Mesothelial cell of epicardium (in vitro differentiated cells): ENCODE data around the gene METTL4. TPM values are rescaled to one million over a fixed set of nuclear protein-coding genes. Genes with fewer than 3 reads are reported as not detected.
"Not testable (repeated sequence)": the region's sequence is repeated elsewhere in the genome, so short reads cannot be mapped to it uniquely, and the experiment has no call there.

Source experiments
- DNase-seq, 2 experiments: peaks; one replicate each; pipeline ENCODE4 v3.0.0; 2021; ENCODE audit warnings: low spot score in 2 of 2; ENCODE audit not compliant: unreplicated experiment in 2 of 2
- H3K27ac Mint-ChIP-seq: 2 replicates; pipeline ENCODE4 v1.8.0; 2021; ENCODE audit warnings: mixed read lengths
- H3K27me3 Mint-ChIP-seq: 2 replicates; pipeline ENCODE4 v1.8.0; 2021; ENCODE audit warnings: low read depth, mixed read lengths
- H3K36me3 Mint-ChIP-seq: 2 replicates; pipeline ENCODE4 v1.8.0; 2021; ENCODE audit warnings: mixed read lengths
- H3K4me1 Mint-ChIP-seq: 2 replicates; pipeline ENCODE4 v1.8.0; 2021; ENCODE audit warnings: mixed read lengths
- H3K4me3 Mint-ChIP-seq: 2 replicates; pipeline ENCODE4 v1.8.0; 2021; ENCODE audit warnings: mild to moderate bottlenecking, moderate library complexity, mixed read lengths
- H3K9me3 Mint-ChIP-seq: 2 replicates; pipeline ENCODE4 v1.8.0; 2021; ENCODE audit warnings: mixed read lengths
- CTCF ChIP-seq: fragments of 200-600 bp; sonication (generic); IDR thresholded peaks from one replicate; pipeline ENCODE4 v1.5.0; 2021; ENCODE audit warnings: antibody characterized with exemption; ENCODE audit not compliant: unreplicated experiment
- total RNA-seq: library from RNA; stranded (reverse); gene quantifications from 3 replicates; pipeline ENCODE4 v1.2.1, GENCODE V29; 2021

Gene METTL4
- total RNA-seq, 1 donor from 2014 or later: 10.7 TPM

DNA sequence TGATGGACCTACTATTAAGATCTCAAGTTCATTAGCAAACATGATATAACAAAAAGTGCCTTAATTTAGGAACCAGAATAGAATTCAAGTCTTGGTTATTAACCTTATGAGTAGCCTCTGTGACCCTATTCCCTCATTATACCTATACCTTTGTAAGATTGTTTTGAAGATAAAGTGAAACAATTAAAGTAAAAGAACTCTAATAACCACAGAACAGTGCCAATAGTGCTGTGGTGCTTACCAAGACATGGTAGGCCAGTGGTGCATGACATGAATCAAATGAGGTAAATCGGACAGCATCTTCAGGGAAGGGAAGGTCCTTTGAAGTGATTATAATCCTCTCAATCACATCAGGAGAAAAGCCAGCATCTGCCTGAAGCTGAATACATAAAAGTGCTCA lies 36.4 kb downstream of the METTL4 start:
- no peak overlapping the region for H3K4me3 Mint-ChIP-seq
- H3K27me3 Mint-ChIP-seq: no peaks in the 10 kb centered on the region
- H3K36me3 Mint-ChIP-seq: peaks cover 39% of the 10 kb centered on the region
- no peak overlapping the region for H3K27ac Mint-ChIP-seq
- no peak for DNase-seq
- H3K9me3 Mint-ChIP-seq: peaks cover 28% of the 10 kb centered on the region
- no peak for TF ChIP-seq CTCF
- H3K4me1 Mint-ChIP-seq: peaks cover 27% of the 10 kb centered on the region

- no peak for TF ChIP-seq CTCF
- Mint-ChIP-seq H3K9me3 (peaks cover 28% of the 10 kb centered on the region), H3K4me1 (peaks cover 24% of the 10 kb centered on the region), H3K27me3 (no peaks in the 10 kb centered on the region), H3K36me3 (peaks cover 39% of the 10 kb centered on the region), H3K4me3 (no peak overlapping the region), H3K27ac (no peak overlapping the region)
- no peak for DNase-seq
Observed at GRCh38 chr18:2532797-2533196, 38.5 kb downstream of the METTL4 start.

DNA sequence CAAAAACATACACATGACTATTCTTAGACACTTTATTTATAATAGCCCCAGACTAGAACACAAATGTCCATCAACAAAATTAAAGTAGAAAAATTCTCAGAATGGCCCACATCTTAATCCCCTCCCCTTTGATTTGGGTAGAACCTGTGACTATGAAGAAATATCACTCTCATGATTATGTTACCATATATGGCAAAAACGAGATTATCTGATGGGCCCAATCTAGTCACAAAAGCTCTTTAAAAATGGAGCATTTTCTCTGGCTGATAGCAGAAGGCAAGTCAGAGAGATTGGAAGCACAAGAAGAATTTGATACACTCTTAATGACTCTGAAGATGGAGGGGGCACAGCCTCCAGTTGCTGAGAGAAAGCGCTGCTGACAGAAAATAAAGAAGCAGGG lies 39.6 kb downstream of the METTL4 start:
- no peak for TF ChIP-seq CTCF
- H3K9me3 Mint-ChIP-seq: peaks cover 28% of the 10 kb centered on the region
- no peak overlapping the region for H3K4me3 Mint-ChIP-seq
- H3K27ac Mint-ChIP-seq: no peak overlapping the region
- H3K4me1 Mint-ChIP-seq: peaks cover 15% of the 10 kb centered on the region
- no peaks in the 10 kb centered on the region for H3K27me3 Mint-ChIP-seq
- no peak for DNase-seq
- peaks cover 39% of the 10 kb centered on the region for H3K36me3 Mint-ChIP-seq

GRCh38 chr18:2529154-2529553 lies 42.2 kb downstream of the METTL4 start:
- peak overlapping the region; percentile 5 for H3K27ac Mint-ChIP-seq
- H3K27me3 Mint-ChIP-seq: no peaks in the 10 kb centered on the region
- no peak for TF ChIP-seq CTCF
- H3K4me3 Mint-ChIP-seq: no peak overlapping the region
- peaks cover 21% of the 10 kb centered on the region for H3K36me3 Mint-ChIP-seq
- peaks cover 8% of the 10 kb centered on the region for H3K4me1 Mint-ChIP-seq
- peaks cover 12% of the 10 kb centered on the region for H3K9me3 Mint-ChIP-seq
- peak in 1 of 2 experiments; percentile 30 for DNase-seq

GRCh38 chr18:2526329-2526728 lies 45.0 kb downstream of the METTL4 start:
- TF ChIP-seq CTCF: no peak
- no peaks in the 10 kb centered on the region for H3K27me3 Mint-ChIP-seq
- H3K36me3 Mint-ChIP-seq: peaks cover 4% of the 10 kb centered on the region
- H3K9me3 Mint-ChIP-seq: peaks cover 5% of the 10 kb centered on the region
- no peak overlapping the region for H3K4me3 Mint-ChIP-seq
- no peak for DNase-seq
- H3K4me1 Mint-ChIP-seq: peaks cover 8% of the 10 kb centered on the region
- H3K27ac Mint-ChIP-seq: no peak overlapping the region

GRCh38 chr18:2524794-2525198 lies 46.5 kb downstream of the METTL4 start:
- not testable (repeated sequence) for H3K9me3 Mint-ChIP-seq, H3K36me3 Mint-ChIP-seq, H3K4me1 Mint-ChIP-seq, H3K4me3 Mint-ChIP-seq, H3K27me3 Mint-ChIP-seq, DNase-seq
- H3K27ac Mint-ChIP-seq: peak overlapping the region; percentile 10
